ENCODE results near the gene SLA2. TPM values are rescaled to one million over a fixed set of nuclear protein-coding genes. Genes with fewer than 3 reads are reported as not detected.
A peak's percentile ranks its signal among the peaks of the same experiment; 100 is the strongest.

The SLA2 gene
- total and polyA plus RNA-seq, 2 of the 8 experiments (the other 6 are each of a cell fraction or from before 2014, with no cell fraction given), result 0.18 TPM; not detected in 1

- H4K91ac ChIP-seq (replicated peaks; ENCODE audit: insufficient read length, low read length), result no peak overlapping the region
- H3K9me3 ChIP-seq (ENCODE audit: insufficient read depth in 2 of 2, low read depth in 1 of 2, low read length in 1 of 2), result no peaks in the 10 kb centered on the region
- no peaks in the 10 kb centered on the region for H4K20me1 ChIP-seq (replicated peaks in 1 of 2; ENCODE audit: control insufficient read depth in 1 of 2, insufficient read depth in 2 of 2, low read length in 2 of 2)
- no peaks in the 10 kb centered on the region; a peak in 2 of 7 replicates for H3K4me1 ChIP-seq (replicated peaks in 1 of 4; ENCODE audit: control insufficient read depth in 3 of 4, insufficient read depth in 4 of 4, low read length in 3 of 4)
- POLR2A ChIA-PET (ENCODE audit: partially characterized antibody), result interaction anchor here (0.6 to 1.7 kb wide), 4 partner anchors 27 to 161 kb away, joined by 3 to 4 read pairs (median 3); no protein-coding TSS in a partner anchor
- H3K14ac ChIP-seq (ENCODE audit: insufficient read length), result no peak overlapping the region
- no peaks in the 10 kb centered on the region for H3K79me2 ChIP-seq (ENCODE audit: control insufficient read depth in 1 of 2, insufficient read depth in 2 of 2, low read length in 2 of 2)
- H2AFZ ChIP-seq (ENCODE audit: low read length), result no peak overlapping the region
- H3K27ac ChIP-seq (ENCODE audit: low read depth, low read length), result no peak overlapping the region
- H3K27me3 ChIP-seq (replicated peaks in 1 of 4; ENCODE audit: control insufficient read depth in 3 of 4, extremely low read depth in 1 of 4, insufficient read depth in 3 of 4, low read length in 3 of 4), result no peaks in the 10 kb centered on the region
- no peak overlapping the region for H3K4me3 ChIP-seq (ENCODE audit: extremely low read depth in 1 of 4, insufficient read depth in 2 of 4, low read depth in 3 of 4, low read length in 4 of 4)
- no peak overlapping the region for H3K9ac ChIP-seq (replicated peaks in 1 of 4; ENCODE audit: extremely low read depth in 1 of 4, low read depth in 3 of 4, low read length in 3 of 4)
- H3K36me3 ChIP-seq (ENCODE audit: control insufficient read depth in 2 of 4, insufficient read depth in 4 of 4, low read length in 3 of 4), result no peaks in the 10 kb centered on the region
- no peaks in the 10 kb centered on the region for H3K23me2 ChIP-seq (ENCODE audit: low read depth, low read length)
- H3K4me2 ChIP-seq (ENCODE audit: insufficient read depth in 1 of 2, low read depth in 2 of 2, low read length in 2 of 2), result no peak overlapping the region
- H3K56ac ChIP-seq (replicated peaks; ENCODE audit: insufficient read length, low read depth, low read length), result no peak overlapping the region
- no peak overlapping the region for H3K18ac ChIP-seq (ENCODE audit: extremely low read depth, low read length)
- H4K8ac ChIP-seq (ENCODE audit: extremely low read depth, insufficient read depth, low read length), result peak overlapping the region; percentile 22
- DNase-seq (ENCODE audit: low read depth in 1 of 2, low spot score in 2 of 2) (no peak), FAIRE-seq (no peak)
- no peak overlapping the region for H3K23ac ChIP-seq (ENCODE audit: insufficient read length)
- H2BK15ac ChIP-seq (ENCODE audit: low read length), result no peak overlapping the region
- H2BK5ac ChIP-seq (ENCODE audit: low read depth, low read length), result peak overlapping the region; percentile 66; the same call in 1 of the 2 replicates
- CTCF ChIA-PET (ENCODE audit: partially characterized antibody), result interaction anchor here (0.6 to 9.9 kb wide), 23 partner anchors 9 to 924 kb away, joined by 3 to 92 read pairs (median 5); partner anchors contain the start of genes DSN1, RAB5IF and SLA2
- no peak overlapping the region for H2BK12ac ChIP-seq (ENCODE audit: low read depth, low read length)
- H2BK20ac ChIP-seq (ENCODE audit: low read length), result no peak overlapping the region
- H2BK120ac ChIP-seq (replicated peaks; ENCODE audit: low read depth, low read length), result no peak overlapping the region
- H3K4ac ChIP-seq (replicated peaks; ENCODE audit: insufficient read length, low read depth, low read length), result no peak overlapping the region
- H2AK5ac ChIP-seq (ENCODE audit: low read depth, low read length), result no peak overlapping the region
- WGBS, 2 experiments (ENCODE audit: extremely low coverage in 1 of 2, insufficient coverage in 1 of 2, insufficient read length in 1 of 2, insufficient replicate concordance in 2 of 2, low coverage in 1 of 2, low lambda C conversion rate in 2 of 2, missing lambda C conversion rate in 1 of 2), result 89% methylated on average over 9 of the region's 9 CpGs; no CpG with 5 or more reads in 1 of the 2 experiments
- no peaks in the 10 kb centered on the region for H3K79me1 ChIP-seq (ENCODE audit: low read depth, low read length)
- no peak overlapping the region for H4K5ac ChIP-seq (ENCODE audit: insufficient read length, low read depth, low read length)
- TF ChIP-seq CHD2 (IDR thresholded peaks at IDR 0.05; ENCODE audit: low read length) (no peak), RBBP5 (IDR thresholded peaks at IDR 0.05; ENCODE audit: borderline replicate concordance, low read depth, low read length) (no peak), EP300 (IDR thresholded peaks at IDR 0.05; ENCODE audit: borderline replicate concordance in 1 of 2, low read depth in 2 of 2, low read length in 2 of 2) (no peak), CHD1 (IDR thresholded peaks at IDR 0.05; ENCODE audit: low read depth, low read length) (no peak), KDM1A (IDR thresholded peaks at IDR 0.05; ENCODE audit: borderline replicate concordance, low read length) (no peak), ZNF274 (IDR thresholded peaks at IDR 0.05; ENCODE audit: borderline replicate concordance, extremely low read depth, low read length) (no peak), ATF3 (IDR thresholded peaks at IDR 0.05; ENCODE audit: insufficient read depth, low read depth, low read length) (no peak), KDM5A (IDR thresholded peaks at IDR 0.05; ENCODE audit: low read length) (no peak), SRF (IDR thresholded peaks at IDR 0.05; ENCODE audit: low read depth, low read length) (no peak), HDAC2 (IDR thresholded peaks at IDR 0.05; ENCODE audit: borderline replicate concordance in 1 of 2, low read depth in 2 of 2, low read length in 2 of 2) (no peak)
- TF ChIP-seq, protein P1, sequence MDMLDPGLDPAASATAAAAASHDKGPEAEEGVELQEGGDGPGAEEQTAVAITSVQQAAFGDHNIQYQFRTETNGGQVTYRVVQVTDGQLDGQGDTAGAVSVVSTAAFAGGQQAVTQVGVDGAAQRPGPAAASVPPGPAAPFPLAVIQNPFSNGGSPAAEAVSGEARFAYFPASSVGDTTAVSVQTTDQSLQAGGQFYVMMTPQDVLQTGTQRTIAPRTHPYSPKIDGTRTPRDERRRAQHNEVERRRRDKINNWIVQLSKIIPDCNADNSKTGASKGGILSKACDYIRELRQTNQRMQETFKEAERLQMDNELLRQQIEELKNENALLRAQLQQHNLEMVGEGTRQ (IDR thresholded peaks at IDR 0.05; ENCODE audit: low read length), result no peak
Observed at GRCh38 chr20:36633285-36633772, 12.7 kb downstream of the SLA2 start.
